ENCODE measurements around the gene DUSP22.
"Not testable (repeated sequence)": the region's sequence is repeated elsewhere in the genome, so short reads cannot be mapped to it uniquely, and the experiment has no call there.

Gene DUSP22

GRCh38 chr6:280775-281468, 11.4 kb upstream of the DUSP22 start:
- no peak for DNase-seq

GRCh38 chr6:281469-282103, 10.7 kb upstream of the DUSP22 start:
- DNase-seq: no peak

- no peak for DNase-seq
These were observed 10.0 kb upstream of the DUSP22 start for GRCh38 chr6:282177-282866.

DNA sequence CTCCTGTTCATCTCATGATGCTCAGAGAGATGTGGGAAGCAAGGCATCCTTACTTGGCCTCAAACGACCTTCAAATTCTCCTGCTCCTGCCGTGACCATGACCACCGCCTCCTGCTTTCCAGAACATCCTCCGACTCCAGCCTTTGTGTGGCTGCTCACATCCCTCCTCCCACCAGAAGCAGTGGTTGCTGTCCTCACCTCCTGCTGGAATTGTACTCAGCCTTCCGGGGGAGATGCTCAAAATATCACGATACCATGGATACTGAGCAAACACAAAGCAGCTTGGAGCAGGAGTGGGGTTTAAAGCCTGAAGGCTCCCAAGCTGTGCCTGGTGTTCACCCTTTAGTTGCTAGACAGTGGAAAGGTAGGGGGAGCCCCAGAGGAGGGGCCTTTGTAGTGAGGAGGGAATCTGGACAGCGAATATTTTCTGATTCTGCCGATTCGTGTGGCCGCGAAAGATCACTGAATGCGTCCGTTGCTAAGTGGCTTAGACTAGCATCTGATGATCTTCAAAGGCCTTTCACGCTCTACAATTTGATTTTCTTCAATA, 9.3 kb upstream of the DUSP22 start:
- no peak for DNase-seq

- DNase-seq: no peak
These were observed 7.8 kb upstream of the DUSP22 start for GRCh38 chr6:284486-284885.

DNA sequence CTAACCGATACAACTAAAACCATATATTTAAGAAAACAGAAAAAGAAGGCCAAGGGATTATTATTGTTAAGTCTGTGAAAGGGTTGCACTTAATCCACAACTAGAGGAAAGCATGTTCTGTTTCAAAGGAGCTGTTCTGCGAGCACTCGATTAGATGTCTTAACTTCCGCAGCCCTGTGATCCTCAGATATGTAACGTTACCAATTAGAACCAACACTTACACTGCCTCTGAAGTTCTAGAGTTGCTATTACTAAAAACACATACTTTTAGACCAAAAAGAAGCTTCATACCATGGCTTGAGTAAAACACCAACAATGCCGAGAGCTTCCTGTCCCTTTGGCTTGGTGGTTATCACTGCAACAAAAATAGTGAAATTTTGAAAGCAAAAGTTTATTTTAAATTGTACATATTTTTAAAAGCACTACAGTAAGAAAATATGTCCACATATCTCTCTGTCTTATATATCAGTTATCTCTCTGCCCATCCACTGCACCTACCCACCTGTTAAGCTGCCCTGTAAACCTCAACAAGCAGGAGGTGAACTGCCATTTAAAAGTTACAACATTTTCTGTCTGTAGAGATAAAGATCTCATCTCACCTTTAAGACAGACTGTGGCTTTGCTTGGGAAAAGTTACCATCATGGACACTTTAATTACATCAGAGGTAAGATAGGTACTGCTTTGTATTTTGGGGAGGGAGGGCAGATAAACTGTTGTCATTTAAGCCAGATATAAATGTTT, 7.1 kb upstream of the DUSP22 start:
- DNase-seq: no peak

DNA sequence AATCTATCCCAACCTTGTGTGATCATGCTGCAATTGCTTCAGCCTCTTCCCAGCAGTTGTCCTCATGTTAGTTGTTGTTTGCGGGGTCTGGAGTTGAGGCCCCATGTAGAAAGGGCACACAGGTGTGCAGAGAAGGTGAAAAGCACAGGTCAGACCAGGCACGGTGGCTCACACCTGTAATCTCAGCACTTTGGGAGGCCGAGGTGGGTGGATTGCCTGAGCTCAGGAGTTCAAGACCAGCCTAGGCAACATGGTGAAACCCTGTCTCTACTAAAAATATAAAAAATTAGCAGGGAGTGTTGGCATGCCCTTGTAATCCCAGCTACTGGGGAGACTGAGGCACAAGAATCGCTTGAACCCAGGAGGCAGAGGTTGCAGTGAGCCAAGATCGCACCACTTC, 6.4 kb upstream of the DUSP22 start:
- DNase-seq: not testable (repeated sequence)

GRCh38 chr6:286681-287488, 5.4 kb upstream of the DUSP22 start:
- no peak for DNase-seq

GRCh38 chr6:287489-287860, 4.8 kb upstream of the DUSP22 start:
- no peak for DNase-seq

GRCh38 chr6:288866-289265, 3.4 kb upstream of the DUSP22 start:
- no peak for DNase-seq

GRCh38 chr6:290111-290922, 2.0 kb upstream of the DUSP22 start:
- DNase-seq: no peak

DNA sequence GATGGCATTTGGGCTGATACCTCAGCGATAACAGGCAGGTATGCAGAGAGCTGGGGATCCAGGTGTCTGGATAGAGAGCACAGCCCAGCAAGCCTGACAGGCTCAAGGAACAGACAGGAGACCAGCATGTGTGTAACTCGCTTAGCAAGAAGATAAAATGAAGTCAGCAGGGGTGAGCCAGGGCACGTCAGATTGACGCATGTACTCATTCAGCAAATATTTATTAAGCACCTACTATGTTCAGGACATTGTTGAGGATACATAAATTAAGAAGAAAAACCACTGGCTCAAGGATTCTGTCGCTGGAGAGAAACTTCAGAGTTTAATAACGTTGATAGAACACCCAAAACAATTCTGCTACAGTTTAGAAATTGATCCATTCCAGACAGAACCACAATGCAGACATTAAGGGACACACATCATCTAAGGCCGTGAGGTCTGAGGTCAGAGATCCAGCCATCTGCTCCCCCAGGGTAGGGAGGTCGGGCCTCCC, 1.0 kb upstream of the DUSP22 start:
- no peak for DNase-seq

DNA sequence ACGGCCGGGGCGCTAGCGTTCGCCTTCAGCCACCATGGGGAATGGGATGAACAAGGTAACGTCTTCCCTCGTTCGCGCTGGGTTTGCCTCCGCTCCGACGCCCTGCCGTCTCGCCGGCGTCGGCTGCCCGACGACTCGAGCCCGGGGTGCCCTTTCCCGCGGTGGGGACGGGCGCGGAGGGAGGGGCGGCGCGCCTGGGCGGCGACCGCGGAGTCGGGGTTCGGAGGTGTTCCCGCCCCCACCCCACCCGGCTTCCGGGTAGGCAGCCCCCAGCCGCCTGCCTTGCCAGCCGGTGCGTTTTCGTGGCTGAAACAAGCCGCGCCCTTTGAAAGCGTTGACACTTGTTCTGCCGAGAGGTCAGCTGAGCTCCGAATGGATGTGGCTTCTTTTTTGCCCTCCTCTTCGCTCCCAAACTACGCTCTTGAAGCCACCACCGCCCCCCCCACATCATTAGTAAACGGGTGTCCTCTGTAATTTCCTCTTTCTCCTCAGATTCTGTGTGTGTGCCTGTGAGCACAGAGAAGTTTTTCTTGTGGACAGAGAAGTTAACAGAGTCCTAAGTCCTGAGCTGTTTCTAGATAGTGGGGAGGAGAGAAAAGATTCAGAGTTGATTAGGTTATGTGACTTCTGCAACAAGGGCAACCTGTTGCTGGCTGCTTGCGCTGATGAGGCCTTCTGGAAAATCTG, 362 bp downstream of the DUSP22 start:
- DNase-seq: peak; percentile 50 to 57

DNA sequence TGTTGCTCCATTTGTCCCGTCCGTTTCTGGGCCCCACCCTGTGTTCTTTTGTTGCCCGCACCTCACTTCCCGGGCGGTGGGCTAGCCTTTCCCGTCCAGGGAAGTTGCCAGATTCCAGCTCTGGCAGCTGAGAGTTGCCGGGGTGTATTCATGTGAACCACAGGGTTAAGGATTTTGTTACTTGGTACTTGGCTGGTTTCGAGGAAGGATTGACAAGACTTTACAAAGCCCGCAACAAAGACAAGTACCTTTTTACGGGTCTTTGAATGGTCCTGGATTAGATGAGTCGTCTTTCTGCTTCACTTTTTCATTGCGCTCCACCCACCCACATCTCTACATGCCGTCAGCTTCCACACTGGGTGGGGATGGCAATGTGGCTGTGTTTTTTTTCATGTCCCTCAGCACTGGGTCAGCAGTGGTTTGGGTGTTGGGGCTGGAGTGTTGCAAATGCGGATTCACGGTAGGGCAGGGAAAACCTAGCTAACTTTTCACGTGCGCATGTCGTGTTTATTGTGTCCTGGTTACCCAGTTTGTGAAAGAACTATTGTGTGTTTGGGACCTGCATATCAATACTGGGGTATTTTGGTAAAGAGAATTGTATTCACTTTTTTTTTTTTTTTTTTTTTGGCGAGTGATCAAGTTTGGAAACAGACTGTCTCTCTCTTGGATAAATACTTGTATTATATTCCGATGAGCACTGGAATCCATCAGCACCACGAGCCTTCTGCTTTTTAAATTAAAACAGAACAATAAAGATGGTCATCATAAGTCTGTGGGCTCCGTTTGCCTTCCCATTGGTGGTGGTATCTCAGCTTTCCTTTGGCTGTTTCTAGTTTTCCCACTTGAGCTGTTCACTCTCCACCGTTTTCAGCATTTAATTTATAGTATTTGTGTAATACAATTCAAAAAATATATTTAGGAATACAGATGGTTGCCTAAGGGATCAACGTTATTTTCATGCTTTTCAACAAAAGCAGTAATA, 1.2 kb downstream of the DUSP22 start:
- peak; percentile 13 to 24 for DNase-seq

- no peak for DNase-seq
These were observed 2.6 kb downstream of the DUSP22 start for GRCh38 chr6:294656-295565.

GRCh38 chr6:296151-297122, 4.2 kb downstream of the DUSP22 start:
- no peak for DNase-seq

Data from stimulated activated CD4-positive, alpha-beta T cell treated with anti-CD3 and anti-CD28 coated beads, Interleukin-2, amount 100 ng/mL, for 48 hours (primary cell).